ENCODE results near the gene HCRTR1.

The HCRTR1 gene

DNA sequence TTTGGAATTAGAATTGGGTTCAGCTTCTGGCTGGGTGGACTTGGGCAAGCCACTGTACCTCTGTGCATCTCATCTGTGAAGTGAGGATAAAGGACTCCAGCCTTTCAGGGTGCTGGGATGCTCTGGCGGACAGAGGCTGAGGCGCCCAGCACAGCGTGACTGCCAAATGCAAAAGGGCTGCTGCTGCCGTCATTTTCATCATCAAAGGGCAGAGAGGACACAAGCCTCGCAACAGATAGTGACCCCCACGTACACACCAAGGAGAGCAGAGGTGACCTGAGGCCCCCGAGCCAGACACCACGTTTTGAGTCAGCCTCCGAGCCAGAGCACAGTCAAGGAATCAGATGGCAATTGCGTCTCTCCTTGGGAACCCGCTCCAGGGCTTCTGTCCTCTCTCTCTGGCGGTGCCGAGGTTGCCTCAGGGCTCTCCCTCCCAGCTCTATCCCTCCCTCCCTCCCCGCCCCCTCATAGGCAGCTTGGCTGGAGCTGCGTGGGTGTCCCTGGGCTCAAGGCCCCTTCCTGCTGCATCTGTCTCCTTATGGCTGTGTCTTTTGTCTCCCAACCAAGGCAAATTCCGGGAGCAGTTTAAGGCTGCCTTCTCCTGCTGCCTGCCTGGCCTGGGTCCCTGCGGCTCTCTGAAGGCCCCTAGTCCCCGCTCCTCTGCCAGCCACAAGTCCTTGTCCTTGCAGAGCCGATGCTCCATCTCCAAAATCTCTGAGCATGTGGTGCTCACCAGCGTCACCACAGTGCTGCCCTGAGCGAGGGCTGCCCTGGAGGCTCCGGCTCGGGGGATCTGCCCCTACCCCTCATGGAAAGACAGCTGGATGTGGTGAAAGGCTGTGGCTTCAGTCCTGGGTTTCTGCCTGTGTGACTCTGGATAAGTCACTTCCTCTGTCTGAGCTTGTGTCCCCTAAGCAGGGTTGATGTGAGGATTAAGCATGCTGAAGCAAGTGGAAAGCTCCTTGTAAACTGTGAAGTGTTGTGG, 9.0 kb downstream of the HCRTR1 start:
- DNase-seq: no peak

DNA sequence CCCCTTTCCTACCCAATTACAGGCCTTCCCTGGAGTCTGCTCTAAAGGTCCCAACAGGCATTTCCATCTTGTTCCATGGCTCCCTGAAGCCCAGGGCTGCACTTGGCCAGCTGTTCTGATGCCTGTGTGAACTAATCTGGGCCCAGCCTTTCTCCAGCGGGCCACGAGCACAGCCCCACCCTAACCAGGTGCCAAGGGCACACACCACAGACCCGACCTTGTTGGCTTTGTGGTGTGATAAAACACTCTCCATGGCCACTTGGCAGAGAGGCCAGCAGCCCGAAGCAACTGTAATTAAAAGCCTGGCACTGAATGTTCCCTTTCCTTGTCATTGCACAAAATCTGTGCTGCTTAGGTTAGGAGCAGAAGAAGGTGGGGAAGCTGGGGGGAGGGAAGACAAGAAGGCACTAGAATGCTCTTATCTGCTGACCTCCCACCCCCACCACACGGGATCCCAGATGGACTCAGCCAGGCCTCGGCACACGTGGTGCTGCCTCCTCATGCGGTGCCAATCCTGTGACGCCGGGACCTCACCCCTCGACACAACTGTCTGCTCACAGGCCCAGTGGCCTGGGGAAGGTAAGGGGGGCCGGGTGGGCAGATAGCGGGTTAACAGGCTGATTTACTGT, 9.9 kb downstream of the HCRTR1 start:
- no peak for DNase-seq

DNA sequence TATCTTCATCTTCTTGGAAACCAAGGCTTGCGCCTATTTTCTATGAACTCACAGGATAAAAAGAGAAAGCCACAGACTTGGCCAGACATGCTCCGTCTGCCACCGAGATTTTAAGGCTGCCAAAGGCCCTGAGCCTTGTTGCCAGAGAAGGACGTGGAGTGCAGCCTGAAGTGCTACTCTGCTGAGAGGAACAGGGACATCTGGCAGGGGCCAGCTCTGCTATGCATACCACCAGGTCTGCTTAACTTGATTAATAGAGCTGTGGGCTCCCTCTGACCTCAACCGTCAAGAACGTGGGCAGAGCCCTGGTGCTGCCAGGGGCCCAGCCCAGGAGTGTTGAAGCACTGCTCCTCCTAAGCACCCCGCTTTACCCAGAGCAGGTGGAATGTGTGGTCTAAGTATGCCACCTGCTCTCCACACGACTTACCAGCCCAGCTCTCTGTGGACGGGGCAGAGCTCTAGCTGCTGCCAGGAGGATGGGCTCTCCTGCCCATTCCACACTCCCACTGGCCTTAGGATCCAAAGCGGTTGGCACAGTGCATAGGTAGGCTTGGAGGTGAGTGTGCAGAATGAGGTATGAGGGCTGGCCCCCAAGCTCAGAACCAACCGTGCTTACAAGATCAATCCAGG, 10.6 kb downstream of the HCRTR1 start:
- no peak for DNase-seq

DNA sequence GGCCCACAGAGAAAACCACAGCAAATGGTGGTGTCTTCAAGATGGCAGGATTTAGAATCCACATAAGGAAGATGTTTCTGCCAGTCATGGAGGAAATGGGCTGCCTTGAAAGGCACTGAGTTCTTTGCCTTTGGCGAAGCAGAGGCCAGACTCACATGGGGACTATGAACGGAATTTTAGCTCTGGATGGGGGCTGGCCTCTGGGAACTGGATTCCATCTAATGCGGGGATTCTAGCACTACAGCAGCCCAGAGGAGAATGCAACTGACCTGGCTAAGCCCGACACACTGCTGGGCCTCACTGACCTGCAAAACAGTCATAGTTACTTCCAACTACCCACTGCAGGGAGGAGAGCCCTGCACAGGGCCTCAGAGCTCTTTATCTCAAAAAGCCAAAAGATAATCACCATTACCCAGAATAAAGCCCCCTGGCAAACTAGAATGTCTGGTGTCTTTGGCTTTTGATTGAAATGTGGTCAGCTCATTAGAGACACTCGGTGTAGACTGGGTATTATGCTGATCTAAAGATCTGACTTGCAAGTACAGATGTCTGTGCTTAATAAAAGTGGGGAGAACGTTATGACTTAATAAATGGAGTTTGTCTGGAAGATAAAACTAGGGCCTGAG, 11.6 kb downstream of the HCRTR1 start:
- no peak for DNase-seq

DNA sequence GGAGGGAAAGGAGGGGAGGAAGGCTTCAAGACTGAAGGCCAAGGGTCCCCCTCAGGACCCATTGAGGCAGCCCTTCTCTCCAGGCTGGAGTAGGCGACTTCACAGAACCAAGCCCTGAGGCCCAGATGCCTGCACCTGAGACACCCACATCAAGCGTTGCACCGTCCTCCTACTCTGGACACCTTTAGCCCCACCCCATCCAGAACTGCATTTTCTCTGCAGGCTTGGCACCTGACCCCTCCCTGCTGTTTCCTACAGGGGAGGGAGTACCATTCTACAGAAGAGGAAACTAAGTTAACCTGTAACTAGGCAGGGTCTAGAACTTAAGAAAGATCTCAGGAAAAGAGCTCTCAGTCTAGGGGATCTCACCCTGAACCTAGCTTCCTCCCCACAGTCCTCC, 15.2 kb downstream of the HCRTR1 start:
- no peak for DNase-seq

DNA sequence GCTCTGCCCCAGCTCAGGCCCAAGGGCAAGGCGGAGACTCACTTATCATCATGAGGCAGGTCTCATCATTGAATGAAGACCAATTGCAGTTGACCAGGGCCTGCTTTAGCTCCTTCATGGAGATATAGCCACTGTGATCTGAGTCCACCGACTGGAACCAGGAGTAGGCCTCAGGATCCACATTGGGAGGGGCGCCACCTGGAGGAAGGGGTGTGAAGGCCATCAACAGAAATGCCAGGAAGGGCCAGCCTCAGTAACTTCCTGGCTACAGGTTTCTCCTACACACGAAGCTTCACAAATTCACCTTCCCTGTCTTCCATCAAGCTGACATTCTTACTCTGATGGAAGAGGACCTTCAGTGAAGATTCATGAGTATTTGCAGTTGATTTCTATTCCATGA, 15.6 kb downstream of the HCRTR1 start:
- peak; percentile 53 for DNase-seq

DNA sequence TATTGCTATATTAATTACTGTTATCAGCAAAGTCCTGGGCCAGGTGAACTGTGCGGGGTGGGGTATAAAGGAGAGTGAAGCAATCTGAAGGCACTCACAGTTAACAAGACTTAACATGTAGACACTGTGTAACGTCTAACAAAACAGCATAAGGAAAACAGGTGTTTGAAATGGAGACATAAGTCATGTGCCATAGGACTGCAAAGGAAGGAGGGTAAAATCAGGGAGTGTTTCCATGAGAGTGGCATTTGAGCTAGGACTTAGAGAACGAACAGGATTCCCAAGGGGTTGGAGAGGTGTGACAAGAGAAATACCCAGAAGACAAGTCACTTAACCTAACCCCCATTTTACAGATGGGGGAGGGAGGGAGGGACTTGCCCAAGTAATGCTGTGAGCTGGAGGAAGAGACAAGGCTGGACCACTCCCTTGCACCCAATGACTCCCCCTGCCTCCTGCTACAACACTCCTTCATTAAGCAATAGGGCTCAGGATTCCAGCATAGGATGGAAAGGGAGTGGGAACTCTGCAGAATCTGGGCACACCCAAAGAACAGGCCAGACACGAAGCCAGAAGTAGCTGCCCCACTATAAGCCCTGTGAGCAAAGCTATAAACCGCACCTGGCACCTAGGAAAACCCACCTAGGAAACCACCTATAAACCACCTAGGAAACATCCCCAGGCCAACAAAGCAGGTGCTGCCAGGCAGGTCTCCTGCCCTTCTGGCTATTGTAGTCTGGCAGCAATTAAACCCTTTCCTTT, 20.6 kb downstream of the HCRTR1 start:
- DNase-seq: no peak

DNA sequence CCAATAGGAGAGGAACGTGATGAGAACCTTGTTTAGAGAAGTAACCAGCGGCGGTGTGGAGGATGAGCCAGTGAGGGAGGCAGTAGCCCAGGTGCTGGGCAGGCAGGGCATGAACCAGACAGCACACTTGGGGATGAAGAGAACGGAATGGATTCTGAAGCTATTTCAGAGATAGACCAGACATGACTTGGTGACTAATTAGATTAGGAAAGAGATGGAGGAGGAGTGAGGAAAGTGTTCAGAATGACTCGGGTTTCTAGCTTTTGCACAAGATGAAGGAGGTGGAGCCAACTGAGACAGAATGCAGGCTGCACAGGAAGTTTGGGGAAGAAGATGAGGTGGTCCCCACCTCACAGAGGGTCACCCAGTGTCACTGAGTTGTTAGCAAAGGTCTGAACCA, 22.1 kb downstream of the HCRTR1 start:
- DNase-seq: no peak

DNA sequence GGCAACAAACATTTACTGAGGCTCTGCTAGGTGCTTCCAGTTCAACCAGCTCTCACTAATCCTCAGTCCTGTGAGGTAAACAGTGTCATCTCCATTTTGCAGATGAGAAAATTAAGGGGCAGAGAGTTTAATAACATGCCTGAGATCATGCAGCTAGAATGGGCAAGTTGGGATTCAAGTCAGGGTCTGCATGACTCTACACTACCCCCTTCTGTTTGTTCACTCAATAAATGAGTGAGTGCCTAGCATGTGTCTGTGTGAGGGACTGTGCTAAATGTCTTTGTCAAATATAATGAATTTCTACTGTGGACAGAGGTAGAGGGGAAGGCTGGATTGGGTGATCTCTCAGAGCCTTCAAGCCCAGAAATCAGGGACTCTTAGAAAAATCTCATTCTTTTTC, 22.7 kb downstream of the HCRTR1 start:
- no peak for DNase-seq

DNA sequence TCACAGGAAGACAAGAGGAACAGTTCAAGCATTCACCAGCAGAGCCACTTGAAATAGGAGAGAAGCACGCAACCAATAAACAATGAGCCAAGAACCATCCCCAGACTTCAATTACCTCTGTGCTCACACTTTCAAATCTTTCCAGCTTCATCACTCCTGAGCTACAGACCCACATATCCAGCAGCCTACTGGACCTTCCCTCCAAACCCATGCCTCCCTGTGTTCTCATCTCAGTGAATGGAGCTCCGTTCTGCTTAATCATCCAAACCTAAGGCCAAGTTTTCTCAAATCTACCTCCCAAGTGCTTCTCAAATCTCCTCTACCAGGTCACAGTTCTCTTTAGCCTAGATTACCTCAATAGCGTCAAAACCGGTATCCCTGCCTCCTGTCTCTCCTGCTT, 23.5 kb downstream of the HCRTR1 start:
- no peak for DNase-seq

DNA sequence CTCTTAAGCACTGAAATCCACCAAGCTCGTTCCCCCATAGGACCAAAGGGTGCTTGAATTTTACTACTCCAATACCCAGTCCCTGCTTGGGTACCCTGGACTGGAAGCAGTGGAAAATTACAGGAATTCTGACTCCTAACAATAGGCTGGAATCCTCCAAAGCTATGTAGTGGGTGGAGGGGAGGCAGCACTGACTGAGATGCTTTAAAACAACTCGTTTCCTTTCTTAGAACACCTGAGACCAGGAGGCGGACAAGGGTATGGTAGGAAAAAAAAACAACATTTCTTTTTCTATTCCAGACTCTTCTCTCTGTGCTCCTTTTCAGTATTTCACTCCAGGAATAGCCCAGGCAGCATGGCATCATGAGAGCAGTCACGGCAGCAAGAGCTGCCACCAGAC, 24.9 kb downstream of the HCRTR1 start:
- no peak for DNase-seq

DNA sequence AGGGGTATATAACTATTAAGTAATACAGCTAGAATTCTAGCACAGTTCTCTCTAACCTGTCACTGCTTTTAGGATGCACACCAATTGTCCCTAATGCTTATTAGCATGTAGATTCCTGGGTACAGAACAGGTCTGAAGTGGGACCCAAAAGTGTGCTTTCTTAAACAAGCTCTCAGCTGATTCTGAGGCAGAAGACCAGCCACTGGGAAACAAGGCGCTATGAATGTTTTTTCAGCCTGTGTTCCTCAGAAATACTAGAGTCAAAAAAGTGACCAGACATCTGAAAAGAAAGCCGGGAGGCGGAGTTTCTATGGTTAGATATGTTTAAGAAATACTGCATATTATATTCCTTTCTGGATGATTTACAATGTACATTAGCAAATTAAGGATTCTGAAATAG, 25.4 kb downstream of the HCRTR1 start:
- DNase-seq: no peak

DNA sequence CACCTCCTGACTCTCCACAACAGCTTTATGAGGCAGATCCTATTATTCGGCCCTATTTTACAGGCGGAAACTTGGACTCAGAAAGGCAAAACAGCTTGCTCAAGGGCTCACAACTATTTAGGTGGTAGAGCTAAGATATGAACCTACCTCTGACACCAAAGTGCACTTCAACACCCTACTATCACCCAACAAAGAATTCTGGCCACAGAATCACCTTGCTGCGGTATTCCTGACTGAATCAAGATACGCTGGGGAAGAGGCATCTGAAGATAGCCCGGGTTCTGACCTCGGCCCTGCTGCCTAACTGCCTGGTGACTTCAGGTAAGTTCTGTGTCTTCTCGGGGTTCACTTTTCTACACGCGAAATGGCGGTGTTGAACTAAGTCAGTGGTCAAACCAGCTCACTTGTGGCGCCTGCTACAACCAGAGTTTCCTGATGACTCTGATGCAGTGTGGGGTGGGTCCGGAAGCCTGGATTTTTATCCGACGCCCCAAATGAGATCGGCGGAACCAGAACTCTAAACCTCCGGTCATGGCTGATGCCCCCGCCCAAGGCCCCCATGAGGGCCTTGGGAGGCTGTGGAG, 26.6 kb downstream of the HCRTR1 start:
- no peak for DNase-seq

DNA sequence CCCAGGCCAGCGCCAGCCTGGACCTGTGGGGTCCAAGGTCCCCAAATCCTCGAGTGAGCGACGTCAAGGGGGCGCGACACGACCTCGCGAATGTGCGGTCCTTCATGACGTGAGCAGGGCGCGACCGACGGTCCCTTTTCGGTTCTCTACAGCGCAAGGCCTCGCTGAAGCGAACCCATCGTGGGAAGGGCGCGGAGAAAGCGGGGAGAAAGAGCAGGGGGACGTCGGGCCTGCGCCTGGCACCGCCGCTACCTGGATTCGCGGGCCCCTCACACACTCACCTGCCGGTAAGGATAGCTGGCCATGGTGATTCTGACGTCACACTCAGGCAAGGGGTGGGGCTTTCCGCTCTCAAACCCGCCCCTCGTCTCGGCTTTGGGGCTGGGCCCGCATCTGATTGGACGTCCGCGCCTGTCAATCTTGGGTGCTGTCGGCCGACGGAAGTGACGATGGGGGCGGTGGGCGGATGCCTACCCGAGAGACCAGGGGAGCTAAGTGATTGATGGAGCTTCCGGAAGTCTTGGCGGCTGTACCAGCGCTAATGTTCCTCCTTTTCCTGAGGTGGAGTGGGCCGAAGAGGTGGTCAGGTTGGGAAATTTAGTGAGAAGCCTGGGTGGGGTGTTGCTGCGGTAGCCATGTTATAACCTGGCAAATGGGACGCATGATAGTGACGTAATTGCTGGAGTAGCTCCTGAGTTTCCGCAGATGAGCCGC, 27.2 kb downstream of the HCRTR1 start, which contains the start of gene PEF1:
Gene PEF1, minus strand, starts transcription at position 317 of the 714 bp plus-strand sequence. Its CDS starts 12 bp downstream, at position 305.
- DNase-seq: peak; percentile 98

DNA sequence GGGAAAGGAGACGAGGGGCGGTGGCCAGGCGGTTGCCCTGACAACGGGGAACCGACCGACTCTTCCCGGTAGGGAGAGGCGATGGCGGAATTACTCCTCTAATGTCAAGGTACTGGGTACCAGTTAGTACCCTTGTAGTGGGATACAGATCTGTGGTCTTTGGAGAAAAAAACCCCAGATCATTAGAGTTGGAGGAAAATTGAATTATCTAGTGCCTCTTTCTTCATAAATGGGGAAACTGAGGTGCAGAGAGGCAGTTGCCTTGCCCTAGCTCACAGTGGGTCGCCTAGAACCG, 27.7 kb downstream of the HCRTR1 start:
- no peak for DNase-seq

DNA sequence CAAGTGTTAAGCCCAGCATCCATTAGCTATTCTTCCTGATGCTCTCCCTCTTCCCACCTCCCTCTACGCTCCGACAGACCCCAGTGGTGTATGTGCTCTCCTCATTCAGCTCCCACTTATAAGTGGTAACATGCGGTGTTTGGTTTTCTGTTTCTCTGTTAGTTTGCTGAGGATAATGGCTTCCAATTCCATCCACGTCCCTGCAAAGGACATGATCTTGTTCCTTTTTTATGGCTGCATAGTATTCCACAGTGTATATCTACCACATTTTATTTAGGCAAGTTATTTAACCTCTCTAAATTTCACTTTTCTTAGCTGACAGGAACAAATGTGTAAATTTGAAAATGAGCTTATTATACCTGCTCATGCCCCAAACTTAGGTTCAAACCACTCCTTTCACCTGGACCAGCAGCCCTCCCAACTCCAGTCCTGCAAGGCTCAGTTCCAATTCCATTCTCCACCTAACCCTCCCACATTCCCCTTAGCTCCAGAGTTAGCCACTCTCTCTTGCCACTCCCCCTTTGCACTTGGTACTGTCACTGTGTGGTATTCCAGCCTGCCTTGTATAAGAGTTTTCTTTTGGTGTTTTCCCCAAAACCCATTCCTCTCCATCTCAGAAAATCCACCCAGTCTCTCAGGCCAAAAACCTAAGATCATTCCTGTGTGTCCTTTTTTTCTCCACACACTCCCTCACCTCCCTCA, 28.9 kb downstream of the HCRTR1 start:
- no peak for DNase-seq

DNA sequence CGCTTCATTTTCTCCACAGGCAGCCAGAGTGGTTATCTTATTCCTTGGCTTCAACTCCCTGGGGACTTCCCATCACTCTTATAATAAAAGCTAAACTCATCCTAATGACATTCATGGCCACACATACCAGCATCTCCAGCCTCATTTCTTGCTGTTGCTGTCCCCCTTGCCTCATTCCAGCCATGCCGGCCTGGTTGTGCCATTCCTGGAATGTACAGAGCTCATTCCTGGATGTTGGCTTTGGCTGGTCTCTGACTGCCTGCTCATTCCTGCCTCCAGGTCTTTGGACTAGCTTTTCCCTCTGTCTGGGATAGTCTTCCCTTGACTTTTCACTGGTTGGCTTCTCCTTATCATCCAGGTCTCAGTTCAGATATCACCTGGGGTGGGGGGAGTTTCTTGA, 29.6 kb downstream of the HCRTR1 start:
- DNase-seq: no peak

DNA sequence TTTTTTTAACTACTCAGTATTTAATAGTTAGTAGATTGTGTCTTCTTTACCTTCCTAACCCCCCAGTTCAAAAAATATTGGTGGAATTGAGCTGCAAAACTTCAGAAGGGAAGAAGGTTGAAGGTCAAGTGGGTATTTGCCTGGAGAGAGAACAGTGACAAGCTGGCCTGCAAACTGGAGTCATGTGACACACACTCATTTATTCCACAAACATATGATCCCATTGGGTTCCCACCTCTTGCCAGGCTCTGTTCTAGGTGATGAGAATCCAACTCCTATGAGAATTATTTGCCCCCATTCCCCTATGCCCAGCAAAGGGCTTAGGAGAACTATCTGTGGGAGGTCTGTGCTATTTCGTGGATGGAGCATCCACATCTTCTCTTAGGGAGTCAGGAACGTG, 30.7 kb downstream of the HCRTR1 start:
- DNase-seq: no peak

DNA sequence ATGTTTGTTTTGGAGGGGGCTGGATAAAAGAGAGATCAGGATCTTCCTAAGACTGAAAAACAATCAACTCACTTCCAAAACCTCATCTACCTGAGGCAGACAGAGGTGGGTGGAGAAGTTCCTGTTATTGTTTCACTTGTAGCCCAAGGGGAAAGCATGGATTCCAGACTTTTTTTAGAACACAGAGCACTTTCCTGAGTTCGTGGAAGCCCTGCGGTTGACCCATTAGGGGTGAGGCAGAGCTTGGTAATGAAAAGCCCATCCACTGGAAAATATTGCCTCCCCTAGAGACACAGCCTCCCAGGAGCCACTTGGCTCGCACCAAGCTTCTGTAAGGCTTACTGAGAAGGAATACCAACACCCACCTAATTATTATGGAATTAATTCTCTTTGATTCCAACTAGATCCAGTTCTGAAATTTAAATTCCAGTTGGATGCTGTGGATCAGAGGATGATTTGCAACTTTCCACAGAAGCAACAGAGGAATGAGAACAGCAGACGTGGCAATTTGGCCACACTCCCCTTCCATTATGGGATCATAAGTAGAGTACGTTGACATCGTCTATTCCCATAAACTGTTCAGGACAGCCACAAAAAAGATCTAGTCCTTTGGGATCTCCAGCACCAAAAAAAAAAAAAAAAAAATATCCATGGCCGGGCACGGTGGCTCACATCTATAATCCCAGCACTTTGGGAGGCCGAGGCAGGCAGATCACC, 31.3 kb downstream of the HCRTR1 start:
- no peak for DNase-seq
